Fibroblast of skin of back (primary cell): ENCODE measurements around the gene DGUOK.
A peak's percentile ranks its signal among the peaks of the same experiment; 100 is the strongest.

Experiments used
- DNase-seq: peaks from one replicate; pipeline ENCODE4 v3.0.0-alpha.2; 2013

The DGUOK gene

DNA sequence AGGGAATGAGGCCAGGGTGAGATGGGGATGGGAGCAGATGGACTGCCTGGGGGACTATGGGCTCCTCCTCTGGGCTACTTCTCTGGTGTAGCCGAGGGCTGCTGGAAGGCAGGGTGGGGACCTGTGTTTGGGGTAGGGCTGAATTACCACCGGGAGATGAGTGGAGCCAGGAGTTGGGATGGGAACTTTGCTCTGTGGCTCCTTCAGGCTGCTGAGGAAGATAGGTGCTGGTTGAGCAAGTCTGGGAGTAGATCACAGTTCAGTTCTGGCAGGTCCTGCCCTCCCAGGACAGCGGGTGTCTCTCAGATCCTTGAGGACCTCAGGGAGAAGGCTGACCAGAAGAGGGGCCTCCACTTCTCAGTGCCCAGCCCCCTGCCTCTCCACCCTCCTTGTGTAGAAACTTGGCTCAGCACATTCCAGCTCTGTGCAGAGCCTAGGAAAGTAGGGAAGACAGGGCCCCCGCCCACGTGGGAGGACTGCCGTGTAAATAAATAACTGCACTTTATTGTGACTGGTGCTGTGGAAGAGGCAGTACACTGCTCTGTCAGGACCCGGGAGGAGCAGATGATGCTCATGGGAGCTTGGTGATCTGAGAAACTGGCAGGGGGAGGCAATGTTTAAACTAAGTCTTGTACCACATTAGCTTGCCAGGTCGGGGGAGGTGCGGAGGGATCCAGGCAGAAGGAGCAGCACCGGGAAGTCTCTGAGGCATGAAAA is 73.4 kb downstream of the DGUOK start:
- no peak for DNase-seq

GRCh38 chr2:74000666-74001065 is 74.0 kb downstream of the DGUOK start:
- no peak for DNase-seq

DNA sequence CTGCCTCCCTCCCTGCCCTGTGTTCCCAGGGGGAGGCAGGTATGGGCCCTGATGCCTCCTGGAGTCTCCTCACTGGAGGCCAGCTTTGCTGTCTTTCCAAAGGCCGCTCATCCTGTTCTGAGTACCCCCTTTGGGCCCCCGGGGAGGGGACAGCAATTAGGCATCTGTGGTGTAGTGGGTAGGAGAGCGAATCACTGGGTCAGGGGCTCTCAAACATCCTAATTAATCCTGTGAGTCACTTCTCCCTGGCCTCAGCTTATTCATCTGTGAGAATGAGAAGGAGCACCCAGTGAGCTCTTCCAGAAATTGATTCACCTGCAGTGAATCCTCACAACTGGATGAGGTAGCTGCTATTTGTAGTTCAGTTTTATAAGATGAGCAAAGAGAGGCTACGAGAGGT is 74.4 kb downstream of the DGUOK start:
- no peak for DNase-seq

GRCh38 chr2:74001781-74002504 is 75.3 kb downstream of the DGUOK start:
- DNase-seq: no peak

GRCh38 chr2:74002505-74003421 is 76.1 kb downstream of the DGUOK start:
- DNase-seq: peak; percentile 88

- DNase-seq: peak; percentile 94
These were observed 77.0 kb downstream of the DGUOK start for GRCh38 chr2:74003494-74004211.

DNA sequence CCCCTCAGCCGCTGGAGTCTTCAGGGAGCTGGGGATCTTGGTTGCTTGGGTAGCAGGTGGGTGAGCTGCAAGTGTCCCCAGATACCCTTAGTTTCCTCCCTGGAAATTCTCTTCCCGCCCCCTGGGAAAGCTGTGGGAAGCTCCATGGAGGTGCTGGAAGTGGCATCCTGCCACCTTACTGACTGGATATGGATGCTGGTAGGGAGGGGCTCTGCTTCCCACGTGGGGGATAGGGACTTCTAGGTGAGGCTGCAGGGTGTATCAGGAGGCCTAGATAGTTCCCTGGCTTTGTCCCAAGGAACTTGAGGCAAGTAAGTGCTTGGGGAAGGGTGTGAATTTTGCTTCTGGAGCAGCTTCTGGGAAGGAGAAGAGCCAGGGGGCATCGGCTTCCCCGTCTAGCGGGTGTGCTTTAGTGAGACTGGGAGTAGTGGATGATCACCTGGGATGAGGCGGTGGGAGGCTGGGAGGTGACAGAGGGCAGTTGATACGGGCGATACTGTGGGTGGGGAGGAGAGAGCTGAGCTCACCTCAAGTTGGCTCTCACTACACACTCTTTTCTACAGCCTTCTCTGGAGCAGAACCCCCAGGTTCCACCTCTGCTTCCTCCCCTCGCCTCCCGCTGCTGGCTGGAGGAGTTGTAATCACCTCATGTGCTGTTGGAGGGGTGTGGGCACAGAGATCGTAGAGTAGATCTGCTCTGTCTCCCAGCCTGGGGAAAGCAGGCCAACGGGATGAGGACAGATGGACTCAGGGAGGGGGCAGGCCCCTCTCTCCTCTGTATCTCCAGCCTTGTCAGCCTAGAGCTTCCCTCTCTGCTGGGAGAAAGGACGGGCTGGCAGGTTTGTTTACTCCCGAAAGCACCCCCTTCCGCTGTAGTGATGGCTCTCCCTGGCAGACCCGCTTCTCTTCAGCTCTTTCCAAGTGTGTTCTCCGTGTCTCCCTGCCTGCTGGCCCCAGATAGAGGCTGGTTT is 77.8 kb downstream of the DGUOK start:
- no peak for DNase-seq

GRCh38 chr2:74005786-74006185 is 79.1 kb downstream of the DGUOK start:
- DNase-seq: no peak

DNA sequence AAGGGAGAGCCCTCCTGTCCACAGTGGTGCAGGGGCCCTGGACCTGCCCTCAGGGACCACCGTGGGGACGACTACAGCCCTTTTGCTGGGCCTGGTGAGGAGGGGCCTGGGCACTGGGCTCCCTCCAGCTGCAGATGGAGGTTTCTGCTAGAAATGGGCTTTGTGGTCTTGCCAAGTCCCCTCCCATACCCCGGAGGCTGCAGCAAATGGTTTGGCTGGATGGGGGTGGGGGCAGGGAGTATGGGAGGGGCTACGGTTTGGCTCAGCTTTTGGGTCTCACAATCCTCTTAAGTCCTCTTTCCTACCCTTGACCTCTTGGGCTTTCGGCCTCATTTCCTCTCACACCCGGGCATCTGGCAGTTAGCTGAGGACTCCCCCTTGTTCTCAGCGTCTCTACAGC is 79.8 kb downstream of the DGUOK start:
- no peak for DNase-seq

DNA sequence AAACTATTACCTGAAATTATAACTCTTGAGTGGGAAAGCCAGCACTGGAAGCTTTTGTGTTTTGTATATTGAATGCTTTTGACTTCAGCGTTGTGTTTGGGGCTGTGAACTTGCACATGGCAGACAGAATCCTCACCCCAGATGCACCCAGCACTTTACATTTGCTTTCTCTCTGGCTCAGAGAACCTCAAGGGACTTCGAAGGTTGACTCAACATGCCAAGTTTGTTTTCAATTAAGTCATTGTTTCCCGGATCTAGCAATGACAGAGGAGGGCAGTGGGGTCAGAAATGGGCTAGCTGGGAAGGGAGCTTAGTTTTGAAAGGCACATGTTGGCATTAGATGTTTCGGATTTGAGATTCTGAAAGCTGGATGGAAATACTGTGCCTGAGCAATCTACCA is 80.4 kb downstream of the DGUOK start:
- peak; percentile 64 for DNase-seq

DNA sequence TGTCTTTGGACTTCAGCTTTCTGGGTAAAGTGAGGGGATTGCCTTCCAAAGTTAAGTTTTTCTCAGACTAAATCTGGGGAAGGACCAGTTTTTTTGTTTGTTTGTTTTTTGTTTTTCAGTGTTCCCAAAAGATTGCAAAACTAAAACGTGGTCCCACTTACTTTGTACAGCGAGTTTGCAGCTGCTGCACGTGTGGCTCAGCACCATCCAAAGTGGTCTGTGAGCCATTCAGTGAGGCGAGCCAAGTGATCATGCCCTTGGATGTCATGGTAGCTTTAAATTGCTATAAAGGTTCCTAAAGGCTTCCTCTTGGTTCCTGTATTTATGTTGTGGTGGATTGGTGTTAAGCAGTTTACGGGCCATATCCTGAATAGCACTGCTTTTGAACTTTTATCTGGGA is 81.0 kb downstream of the DGUOK start:
- DNase-seq: no peak
